ENCODE measurements around the gene CXCL5.

- TF ChIP-seq SIN3A (IDR thresholded peaks at IDR 0.05; ENCODE audit: borderline replicate concordance, insufficient read depth, low read depth, low read length) (no peak), CTCF (IDR thresholded peaks at IDR 0.05) (no peak), REST (IDR thresholded peaks at IDR 0.05; ENCODE audit: insufficient read depth in 1 of 2, low read depth in 2 of 2, low read length in 1 of 2) (no peak), POLR2AphosphoS5 (IDR thresholded peaks at IDR 0.05; ENCODE audit: low read depth, low read length) (no peak)
Measured at GRCh38 chr4:74031576-74031975, 33.1 kb upstream of the CXCL5 start.

All from Panc1 (cell line).